GM12872 (cell line): ENCODE data around the gene STAT5B.

Experiments used
- CTCF ChIP-seq: IDR thresholded peaks from 3 replicates; pipeline ENCODE4 v1.5.1; 2011; ENCODE audit warnings: low read depth, mild to moderate bottlenecking, low read length, moderate library complexity; ENCODE audit not compliant: insufficient read depth

STAT5B gene

GRCh38 chr17:42310787-42311215 lies 34.6 kb upstream of the STAT5B start:
- TF ChIP-seq CTCF = no peak

- no peak for TF ChIP-seq CTCF
Observed at GRCh38 chr17:42309986-42310786, 34.0 kb upstream of the STAT5B start.

DNA sequence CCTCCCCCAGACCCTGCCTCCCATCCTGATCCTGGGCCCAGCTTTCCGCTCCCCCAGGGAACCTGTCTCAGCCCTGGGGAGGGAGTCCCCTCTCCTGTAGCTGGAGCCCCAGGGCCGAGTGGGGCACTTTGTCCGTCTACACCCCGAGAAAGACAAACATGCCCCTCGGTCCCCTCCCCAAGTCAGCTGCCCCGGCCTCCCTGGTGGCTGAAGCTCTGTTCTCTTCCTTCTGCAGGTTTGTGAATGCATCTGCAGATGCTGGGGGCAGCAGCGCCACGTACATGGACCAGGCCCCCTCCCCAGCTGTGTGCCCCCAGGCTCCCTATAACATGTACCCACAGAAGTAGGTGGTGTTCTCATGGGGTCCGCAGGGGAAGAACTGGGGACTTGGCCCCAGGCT lies 33.0 kb upstream of the STAT5B start:
- no peak for TF ChIP-seq CTCF

- no peak for TF ChIP-seq CTCF
Observed at GRCh38 chr17:42308446-42308845, 32.3 kb upstream of the STAT5B start.

- no peak for TF ChIP-seq CTCF
Observed at GRCh38 chr17:42307362-42307927, 31.3 kb upstream of the STAT5B start.

DNA sequence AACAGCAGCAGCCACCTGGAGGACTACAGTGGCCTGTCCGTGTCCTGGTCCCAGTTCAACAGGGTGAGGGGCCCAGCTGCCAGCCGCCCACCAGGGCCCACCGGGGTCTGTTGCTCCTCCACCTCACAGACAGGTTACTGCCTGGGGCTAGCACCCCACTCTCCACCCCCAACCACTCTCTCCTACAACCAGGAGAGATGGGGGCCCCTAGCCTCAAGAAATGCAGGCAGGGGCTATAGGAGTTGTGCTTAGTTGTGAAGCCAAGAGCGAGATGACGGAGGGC lies 30.1 kb upstream of the STAT5B start:
- no peak for TF ChIP-seq CTCF

DNA sequence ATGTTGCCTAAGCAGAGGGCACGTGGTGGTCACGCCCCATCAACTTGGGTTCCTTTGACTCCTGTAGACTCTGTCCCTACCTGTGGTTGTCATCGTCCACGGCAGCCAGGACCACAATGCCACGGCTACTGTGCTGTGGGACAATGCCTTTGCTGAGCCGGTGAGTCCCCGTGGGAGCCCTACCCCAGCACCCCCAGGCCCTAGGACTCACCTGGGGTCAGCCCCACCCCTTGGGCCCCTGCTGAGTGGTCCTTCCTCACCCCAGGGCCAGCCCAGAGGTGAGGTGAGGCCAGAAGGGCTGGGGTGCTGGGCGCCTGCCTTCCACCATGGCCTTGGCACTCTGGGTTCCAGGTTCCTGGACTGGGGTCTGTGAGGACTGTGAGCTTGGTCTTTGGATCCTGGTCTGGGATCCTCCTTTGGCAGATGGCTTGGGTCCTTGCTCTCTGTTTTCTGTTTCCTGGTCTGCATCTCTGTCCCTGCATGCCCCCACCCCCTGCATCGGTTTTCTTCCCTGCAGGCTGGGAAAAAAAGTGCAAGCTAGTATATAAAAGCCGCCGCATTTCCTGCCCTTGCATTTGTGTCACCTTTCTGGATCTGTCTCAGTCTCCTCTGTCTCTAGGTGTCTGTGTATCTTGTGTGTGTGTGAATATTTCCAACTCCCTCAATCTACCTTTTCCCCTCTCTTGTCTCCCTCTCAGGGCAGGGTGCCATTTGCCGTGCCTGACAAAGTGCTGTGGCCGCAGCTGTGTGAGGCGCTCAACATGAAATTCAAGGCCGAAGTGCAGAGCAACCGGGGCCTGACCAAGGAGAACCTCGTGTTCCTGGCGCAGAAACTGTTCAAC lies 29.6 kb upstream of the STAT5B start:
- no peak for TF ChIP-seq CTCF
